ENCODE measurements around the gene ZEB1. TPM values are rescaled to one million over a fixed set of nuclear protein-coding genes. Genes with fewer than 3 reads are reported as not detected.

Gene ZEB1
- total and polyA plus RNA-seq, 2 of the 4 experiments (the other 2 are of a cell fraction) = 23.7 to 108 TPM

DNA sequence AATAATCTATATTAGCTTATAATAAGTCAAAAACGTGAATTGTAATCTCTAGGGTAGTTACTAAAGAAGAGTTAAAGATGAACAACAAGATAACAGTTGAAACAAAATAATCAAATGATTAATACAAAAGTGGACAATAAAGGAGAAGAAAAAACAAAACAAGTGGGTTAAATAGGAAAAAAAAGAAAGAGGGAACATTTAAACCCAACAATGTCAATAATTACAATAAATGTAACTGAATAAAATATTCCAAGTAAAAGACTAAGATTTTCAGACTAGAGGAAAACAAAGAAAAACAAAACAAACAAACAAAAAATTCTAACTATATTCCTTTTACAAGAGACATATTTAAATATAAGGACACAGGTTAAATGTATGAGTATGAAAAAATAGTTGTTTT lies 38.0 kb upstream of the ZEB1 start:
- Histone ChIP-seq H4K20me1 (ENCODE audit: insufficient read depth, low read length) (no peaks in the 10 kb centered on the region), H2BK5ac (ENCODE audit: low read depth, low read length, poor library complexity, severe bottlenecking) (no peak overlapping the region), H4K5ac (ENCODE audit: low read depth, low read length) (no peak overlapping the region), H2AK5ac (ENCODE audit: low read depth, low read length) (no peak overlapping the region), H3K36me3 (ENCODE audit: control insufficient read depth, insufficient read depth, low read length) (no peaks in the 10 kb centered on the region), H3K4ac (ENCODE audit: low read depth, low read length) (no peak overlapping the region), H4K91ac (ENCODE audit: insufficient read depth, low read depth, low read length) (no peak overlapping the region), H3K79me1 (ENCODE audit: low read depth in 1 of 2, low read length in 2 of 2) (no peaks in the 10 kb centered on the region), H2AK9ac (replicated peaks; ENCODE audit: low read depth, low read length, poor library complexity) (no peak overlapping the region), H3K23ac (ENCODE audit: low read depth, low read length) (no peak overlapping the region), H4K8ac (ENCODE audit: low read depth in 2 of 2, low read length in 2 of 2) (no peak overlapping the region), H3K18ac (ENCODE audit: low read depth, low read length) (no peak overlapping the region), H2AFZ (replicated peaks; ENCODE audit: low read length, poor library complexity) (no peak overlapping the region), H3K9ac (ENCODE audit: low read depth, low read length) (no peak overlapping the region), H3K56ac (ENCODE audit: extremely low read depth, insufficient read depth, low read length) (no peak overlapping the region), H3K9me3 (ENCODE audit: control insufficient read depth, insufficient read depth, low read length) (no peaks in the 10 kb centered on the region), H3K27me3 (ENCODE audit: control insufficient read depth, insufficient read depth, low read length) (no peaks in the 10 kb centered on the region), H3K9me1 (ENCODE audit: insufficient read depth, low read length) (no peaks in the 10 kb centered on the region), H2BK120ac (ENCODE audit: low read depth, low read length) (no peak overlapping the region), H2BK20ac (ENCODE audit: low read depth, low read length) (no peak overlapping the region), H3K14ac (replicated peaks; ENCODE audit: low read depth, low read length) (no peak overlapping the region), H3K4me2 (ENCODE audit: low read depth, low read length) (no peak overlapping the region), H3K4me1 (ENCODE audit: control insufficient read depth, insufficient read depth, low read length) (no peaks in the 10 kb centered on the region), H3K27ac (ENCODE audit: insufficient read depth, low read length) (no peak overlapping the region), H2BK15ac (ENCODE audit: low read depth, low read length) (no peak overlapping the region), H3K4me3 (ENCODE audit: insufficient read depth, low read depth, low read length) (no peak overlapping the region)
- WGBS, 2 experiments (ENCODE audit: extremely low coverage in 2 of 2, insufficient read length in 1 of 2) = no CpG with 5 or more reads among the region's 1 CpG
- POLR2A ChIA-PET (ENCODE audit: unreplicated experiment) = no interaction called here
- no peak for TF ChIP-seq RFX5 (IDR thresholded peaks at IDR 0.05; ENCODE audit: low read depth, low read length)
- TF ChIP-seq, protein P1, sequence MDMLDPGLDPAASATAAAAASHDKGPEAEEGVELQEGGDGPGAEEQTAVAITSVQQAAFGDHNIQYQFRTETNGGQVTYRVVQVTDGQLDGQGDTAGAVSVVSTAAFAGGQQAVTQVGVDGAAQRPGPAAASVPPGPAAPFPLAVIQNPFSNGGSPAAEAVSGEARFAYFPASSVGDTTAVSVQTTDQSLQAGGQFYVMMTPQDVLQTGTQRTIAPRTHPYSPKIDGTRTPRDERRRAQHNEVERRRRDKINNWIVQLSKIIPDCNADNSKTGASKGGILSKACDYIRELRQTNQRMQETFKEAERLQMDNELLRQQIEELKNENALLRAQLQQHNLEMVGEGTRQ (IDR thresholded peaks at IDR 0.05; ENCODE audit: low read depth, low read length) = no peak
- TF ChIP-seq RAD21 (IDR thresholded peaks at IDR 0.05; ENCODE audit: low read length) = no peak
- TF ChIP-seq, protein P2, sequence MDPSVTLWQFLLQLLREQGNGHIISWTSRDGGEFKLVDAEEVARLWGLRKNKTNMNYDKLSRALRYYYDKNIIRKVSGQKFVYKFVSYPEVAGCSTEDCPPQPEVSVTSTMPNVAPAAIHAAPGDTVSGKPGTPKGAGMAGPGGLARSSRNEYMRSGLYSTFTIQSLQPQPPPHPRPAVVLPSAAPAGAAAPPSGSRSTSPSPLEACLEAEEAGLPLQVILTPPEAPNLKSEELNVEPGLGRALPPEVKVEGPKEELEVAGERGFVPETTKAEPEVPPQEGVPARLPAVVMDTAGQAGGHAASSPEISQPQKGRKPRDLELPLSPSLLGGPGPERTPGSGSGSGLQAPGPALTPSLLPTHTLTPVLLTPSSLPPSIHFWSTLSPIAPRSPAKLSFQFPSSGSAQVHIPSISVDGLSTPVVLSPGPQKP (IDR thresholded peaks at IDR 0.05; ENCODE audit: borderline replicate concordance, low read depth, low read length) = no peak
- no peak for TF ChIP-seq FOS (IDR thresholded peaks at IDR 0.05; ENCODE audit: low read depth, low read length)
- no peak for TF ChIP-seq CHD1 (IDR thresholded peaks at IDR 0.05; ENCODE audit: low read depth, low read length)
- CTCF ChIA-PET = no interaction called here
- dilution Hi-C loops (cut with HindIII; ENCODE audit: low sequenced_read_pairs, unreplicated experiment) (no loop called here), in situ Hi-C loops (cut with MboI; ENCODE audit: low sequenced_read_pairs) (no loop called here), intact Hi-C loops (cut with micrococcal nuclease) (no loop called here)
- no TSS peak for BruUV-seq (replicated peaks)
- ATAC-seq (ENCODE audit: low read depth) (no peak), DNase-seq (no peak)
